GM21526 (cell line): ENCODE measurements around the gene PTPRZ1.
A peak's percentile ranks its signal among the peaks of the same experiment; 100 is the strongest.

Experiments
- ATAC-seq: cut with Tn5 transposase; IDR thresholded peaks from one replicate; pipeline ENCODE4 v1.9.1; 2021; ENCODE audit warnings: moderate library complexity; ENCODE audit not compliant: unreplicated experiment, low FRiP score

Gene PTPRZ1

GRCh38 chr7:121945480-121946236 lies 72.7 kb downstream of the PTPRZ1 start:
- ATAC-seq: no peak

- ATAC-seq: no peak
These were observed 80.2 kb downstream of the PTPRZ1 start for GRCh38 chr7:121953164-121953563.

- ATAC-seq: no peak
These were observed 80.6 kb downstream of the PTPRZ1 start for GRCh38 chr7:121953601-121954000.

- no peak for ATAC-seq
These were observed 81.8 kb downstream of the PTPRZ1 start for GRCh38 chr7:121954803-121955202.

GRCh38 chr7:121957626-121958025 lies 84.7 kb downstream of the PTPRZ1 start:
- no peak for ATAC-seq

GRCh38 chr7:121960678-121961077 lies 87.7 kb downstream of the PTPRZ1 start:
- ATAC-seq: no peak

- no peak for ATAC-seq
These were observed 88.3 kb downstream of the PTPRZ1 start for GRCh38 chr7:121961089-121961867.

- ATAC-seq: no peak
These were observed 93.4 kb downstream of the PTPRZ1 start for GRCh38 chr7:121966276-121966934.

GRCh38 chr7:121966935-121967332 lies 94.0 kb downstream of the PTPRZ1 start:
- no peak for ATAC-seq

GRCh38 chr7:121985476-121986030 lies 112.6 kb downstream of the PTPRZ1 start:
- no peak for ATAC-seq

- no peak for ATAC-seq
These were observed 119.1 kb downstream of the PTPRZ1 start for GRCh38 chr7:121992068-121992467.

- peak; percentile 97 for ATAC-seq
These were observed 121.9 kb downstream of the PTPRZ1 start for GRCh38 chr7:121994625-121995410.

- ATAC-seq: no peak
These were observed 133.7 kb downstream of the PTPRZ1 start for GRCh38 chr7:122006687-122007086.

GRCh38 chr7:122010116-122010515 lies 137.2 kb downstream of the PTPRZ1 start:
- no peak for ATAC-seq

GRCh38 chr7:122013065-122013464 lies 140.1 kb downstream of the PTPRZ1 start:
- no peak for ATAC-seq

- no peak for ATAC-seq
These were observed 140.7 kb downstream of the PTPRZ1 start for GRCh38 chr7:122013630-122014029.

GRCh38 chr7:122014697-122015096 lies 141.7 kb downstream of the PTPRZ1 start:
- ATAC-seq: no peak

- no peak for ATAC-seq
These were observed 145.1 kb downstream of the PTPRZ1 start for GRCh38 chr7:122018032-122018431.

GRCh38 chr7:122027058-122027457 lies 154.1 kb downstream of the PTPRZ1 start:
- no peak for ATAC-seq

- ATAC-seq: no peak
These were observed 160.7 kb downstream of the PTPRZ1 start for GRCh38 chr7:122033641-122034040.
